ENCODE data around the gene ZNF664.

- TF ChIP-seq HCFC1 (IDR thresholded peaks at IDR 0.05; ENCODE audit: low read depth, low read length) (no peak), HDAC3 (IDR thresholded peaks at IDR 0.05; ENCODE audit: borderline replicate concordance, partially characterized antibody) (no peak), ARID3B (CRISPR knock-in tag; IDR thresholded peaks at IDR 0.05; ENCODE audit: borderline replicate concordance) (no peak), CBX2 (IDR thresholded peaks at IDR 0.05; ENCODE audit: insufficient read depth, low read length, poor library complexity, severe bottlenecking) (no peak), MBD1 (CRISPR knock-in tag; IDR thresholded peaks at IDR 0.05) (no peak), RBBP5 (IDR thresholded peaks at IDR 0.05; ENCODE audit: borderline replicate concordance, insufficient read depth, low read length, poor library complexity, severe bottlenecking) (no peak)
Measured at GRCh38 chr12:123948401-123948795, 24.6 kb upstream of the ZNF664 start.
